ENCODE measurements around the gene ICAM5. TPM values are rescaled to one million over a fixed set of nuclear protein-coding genes. Genes with fewer than 3 reads are reported as not detected.

ICAM5 gene
- total RNA-seq, 2 donors from 2014 or later = 0.78 to 0.83 TPM

DNA sequence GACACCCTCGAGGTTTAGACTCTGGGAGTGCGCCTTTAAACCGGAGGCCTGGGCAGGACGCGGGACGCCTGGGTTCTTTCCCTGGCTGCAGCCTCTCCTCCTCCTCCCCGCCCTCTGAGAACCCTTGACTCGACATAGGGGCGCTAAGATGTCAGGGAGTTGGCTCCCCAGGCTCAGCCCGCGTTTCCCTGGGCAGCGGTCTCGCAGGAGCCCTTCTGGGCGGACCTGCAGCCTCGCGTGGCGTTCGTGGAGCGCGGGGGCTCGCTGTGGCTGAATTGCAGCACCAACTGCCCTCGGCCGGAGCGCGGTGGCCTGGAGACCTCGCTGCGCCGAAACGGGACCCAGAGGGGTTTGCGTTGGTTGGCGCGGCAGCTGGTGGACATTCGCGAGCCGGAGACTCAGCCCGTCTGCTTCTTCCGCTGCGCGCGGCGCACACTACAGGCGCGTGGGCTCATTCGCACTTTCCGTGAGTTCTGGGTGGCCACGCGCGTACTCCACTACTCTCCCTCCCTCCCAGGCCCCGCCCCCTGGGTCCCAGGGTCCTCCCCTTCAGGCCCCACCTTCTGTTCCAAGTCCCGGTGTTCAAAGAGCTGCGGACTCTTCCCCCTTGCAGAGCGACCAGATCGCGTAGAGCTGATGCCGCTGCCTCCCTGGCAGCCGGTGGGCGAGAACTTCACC is 1.3 kb downstream of the ICAM5 start:
- Mint-ChIP-seq H3K4me3 (peak overlapping the region; percentile 87), H3K4me1 (ENCODE audit: low read depth in 2 of 2) (peaks cover 54 to 59% of the 10 kb centered on the region in 2 donors), H3K27me3 (peaks cover 15 to 17% of the 10 kb centered on the region in 2 donors), H3K9me3 (no peaks in the 10 kb centered on the region), H3K36me3 (no peaks in the 10 kb centered on the region), H3K27ac (peak overlapping the region in 1 of 2 donors; percentile 24)
- DNase-seq (ENCODE audit: low spot score) = no peak
- ATAC-seq = peak; percentile 32 to 54

DNA sequence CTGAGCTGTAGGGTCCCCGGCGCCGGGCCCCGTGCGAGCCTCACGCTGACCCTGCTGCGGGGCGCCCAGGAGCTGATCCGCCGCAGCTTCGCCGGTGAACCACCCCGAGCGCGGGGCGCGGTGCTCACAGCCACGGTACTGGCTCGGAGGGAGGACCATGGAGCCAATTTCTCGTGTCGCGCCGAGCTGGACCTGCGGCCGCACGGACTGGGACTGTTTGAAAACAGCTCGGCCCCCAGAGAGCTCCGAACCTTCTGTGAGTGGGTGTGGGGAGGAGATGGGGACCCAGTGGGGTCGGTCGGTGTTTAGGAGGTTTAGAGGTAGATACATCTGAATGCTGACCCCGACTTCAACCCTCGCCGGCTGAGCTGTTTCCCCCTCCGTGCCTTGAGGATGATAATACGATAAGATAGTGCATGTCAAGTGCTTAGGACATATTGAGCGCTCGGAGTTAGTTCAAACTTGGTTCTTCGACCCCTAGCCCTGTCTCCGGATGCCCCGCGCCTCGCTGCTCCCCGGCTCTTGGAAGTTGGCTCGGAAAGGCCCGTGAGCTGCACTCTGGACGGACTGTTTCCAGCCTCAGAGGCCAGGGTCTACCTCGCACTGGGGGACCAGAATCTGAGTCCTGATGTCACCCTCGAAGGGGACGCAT is 1.9 kb downstream of the ICAM5 start:
- no peak for DNase-seq (ENCODE audit: low spot score)
- Mint-ChIP-seq H3K27me3 (peaks cover 15 to 17% of the 10 kb centered on the region in 2 donors), H3K4me1 (ENCODE audit: low read depth in 2 of 2) (peaks cover 50 to 53% of the 10 kb centered on the region in 2 donors), H3K36me3 (no peaks in the 10 kb centered on the region), H3K27ac (peak overlapping the region in 1 of 2 donors; percentile 31), H3K9me3 (no peaks in the 10 kb centered on the region), H3K4me3 (peak overlapping the region; percentile 87)
- ATAC-seq = no peak

DNA sequence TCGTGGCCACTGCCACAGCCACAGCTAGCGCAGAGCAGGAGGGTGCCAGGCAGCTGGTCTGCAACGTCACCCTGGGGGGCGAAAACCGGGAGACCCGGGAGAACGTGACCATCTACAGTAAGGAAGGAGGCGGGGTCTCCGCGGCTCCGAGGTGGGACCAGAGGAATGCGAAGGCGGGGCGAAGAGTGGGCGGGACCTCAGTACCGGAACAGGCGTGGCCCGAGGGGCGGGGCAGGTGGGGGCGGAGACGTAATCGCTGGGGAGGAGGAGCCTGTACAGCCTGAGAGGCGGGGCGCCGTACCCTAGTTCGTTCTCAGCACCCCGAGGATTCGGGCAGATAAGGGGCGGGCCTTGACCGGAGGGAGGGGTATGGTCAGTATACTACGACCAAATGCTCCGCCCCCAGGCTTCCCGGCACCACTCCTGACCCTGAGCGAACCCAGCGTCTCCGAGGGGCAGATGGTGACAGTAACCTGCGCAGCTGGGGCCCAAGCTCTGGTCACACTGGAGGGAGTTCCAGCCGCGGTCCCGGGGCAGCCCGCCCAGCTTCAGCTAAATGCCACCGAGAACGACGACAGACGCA is 2.5 kb downstream of the ICAM5 start:
- peaks cover 45 to 51% of the 10 kb centered on the region in 2 donors for H3K4me1 Mint-ChIP-seq (ENCODE audit: low read depth in 2 of 2)
- DNase-seq (ENCODE audit: low spot score) (peak; percentile 86), ATAC-seq (peak; percentile 74 to 82)
- no peaks in the 10 kb centered on the region for H3K9me3 Mint-ChIP-seq
- peaks cover 15 to 17% of the 10 kb centered on the region in 2 donors for H3K27me3 Mint-ChIP-seq
- H3K36me3 Mint-ChIP-seq = no peaks in the 10 kb centered on the region
- peak overlapping the region; percentile 87 for H3K4me3 Mint-ChIP-seq
- peak overlapping the region in 1 of 2 donors; percentile 32 for H3K27ac Mint-ChIP-seq

DNA sequence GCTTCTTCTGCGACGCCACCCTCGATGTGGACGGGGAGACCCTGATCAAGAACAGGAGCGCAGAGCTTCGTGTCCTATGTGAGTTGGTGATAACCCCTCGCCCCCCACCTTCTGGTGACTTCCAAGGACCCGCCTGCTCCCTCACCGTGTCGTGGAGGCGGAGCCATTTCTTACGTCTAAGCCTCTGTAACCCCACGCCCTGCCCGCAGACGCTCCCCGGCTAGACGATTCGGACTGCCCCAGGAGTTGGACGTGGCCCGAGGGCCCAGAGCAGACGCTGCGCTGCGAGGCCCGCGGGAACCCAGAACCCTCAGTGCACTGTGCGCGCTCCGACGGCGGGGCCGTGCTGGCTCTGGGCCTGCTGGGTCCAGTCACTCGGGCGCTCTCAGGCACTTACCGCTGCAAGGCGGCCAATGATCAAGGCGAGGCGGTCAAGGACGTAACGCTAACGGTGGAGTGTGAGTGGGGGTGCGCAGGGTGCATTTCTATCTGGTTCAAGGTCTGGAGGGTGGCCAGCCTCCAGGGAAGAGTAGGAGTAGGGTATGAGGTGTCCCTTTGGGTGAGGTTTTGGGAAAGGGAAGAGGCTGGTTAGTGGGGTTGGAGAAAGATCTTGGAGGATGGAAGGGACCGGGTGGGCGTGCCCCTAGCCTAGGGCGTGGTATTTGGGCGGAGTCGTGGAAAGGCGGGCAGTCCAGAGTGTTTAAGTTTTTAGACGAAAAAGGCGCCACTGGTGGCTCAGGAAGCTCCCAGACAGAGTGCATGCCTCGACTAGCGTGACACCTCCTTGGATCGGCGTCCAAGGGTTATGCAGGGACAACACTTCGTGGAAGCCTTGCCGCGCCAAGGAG is 3.3 kb downstream of the ICAM5 start:
- DNase-seq (ENCODE audit: low spot score) (no peak), ATAC-seq (no peak)
- peaks cover 15 to 17% of the 10 kb centered on the region in 2 donors for H3K27me3 Mint-ChIP-seq
- peaks cover 44 to 45% of the 10 kb centered on the region in 2 donors for H3K4me1 Mint-ChIP-seq (ENCODE audit: low read depth in 2 of 2)
- peak overlapping the region; percentile 87 for H3K4me3 Mint-ChIP-seq
- peak overlapping the region; percentile 32 to 76 for H3K27ac Mint-ChIP-seq
- H3K9me3 Mint-ChIP-seq = no peaks in the 10 kb centered on the region
- H3K36me3 Mint-ChIP-seq = no peaks in the 10 kb centered on the region

DNA sequence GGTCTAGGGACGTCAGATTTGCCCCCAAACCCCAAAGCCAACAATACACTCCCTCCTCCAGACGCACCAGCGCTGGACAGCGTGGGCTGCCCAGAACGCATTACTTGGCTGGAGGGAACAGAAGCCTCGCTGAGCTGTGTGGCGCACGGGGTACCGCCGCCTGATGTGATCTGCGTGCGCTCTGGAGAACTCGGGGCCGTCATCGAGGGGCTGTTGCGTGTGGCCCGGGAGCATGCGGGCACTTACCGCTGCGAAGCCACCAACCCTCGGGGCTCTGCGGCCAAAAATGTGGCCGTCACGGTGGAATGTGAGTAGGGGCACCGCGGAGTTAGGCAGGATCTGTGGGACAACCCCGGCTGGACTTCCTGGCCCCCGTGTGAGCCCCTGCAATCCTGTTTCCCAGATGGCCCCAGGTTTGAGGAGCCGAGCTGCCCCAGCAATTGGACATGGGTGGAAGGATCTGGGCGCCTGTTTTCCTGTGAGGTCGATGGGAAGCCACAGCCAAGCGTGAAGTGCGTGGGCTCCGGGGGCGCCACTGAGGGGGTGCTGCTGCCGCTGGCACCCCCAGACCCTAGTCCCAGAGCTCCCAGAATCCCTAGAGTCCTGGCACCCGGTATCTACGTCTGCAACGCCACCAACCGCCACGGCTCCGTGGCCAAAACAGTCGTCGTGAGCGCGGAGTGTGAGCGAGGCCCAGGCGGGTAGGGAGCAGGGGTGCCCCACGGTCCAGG is 4.0 kb downstream of the ICAM5 start:
- DNase-seq (ENCODE audit: low spot score) (no peak), ATAC-seq (no peak)
- Mint-ChIP-seq H3K27ac (peak overlapping the region; percentile 32 to 76), H3K4me3 (peak overlapping the region; percentile 87), H3K9me3 (no peaks in the 10 kb centered on the region), H3K4me1 (ENCODE audit: low read depth in 2 of 2) (peaks cover 38 to 41% of the 10 kb centered on the region in 2 donors), H3K36me3 (no peaks in the 10 kb centered on the region), H3K27me3 (peaks cover 15 to 17% of the 10 kb centered on the region in 2 donors)

DNA sequence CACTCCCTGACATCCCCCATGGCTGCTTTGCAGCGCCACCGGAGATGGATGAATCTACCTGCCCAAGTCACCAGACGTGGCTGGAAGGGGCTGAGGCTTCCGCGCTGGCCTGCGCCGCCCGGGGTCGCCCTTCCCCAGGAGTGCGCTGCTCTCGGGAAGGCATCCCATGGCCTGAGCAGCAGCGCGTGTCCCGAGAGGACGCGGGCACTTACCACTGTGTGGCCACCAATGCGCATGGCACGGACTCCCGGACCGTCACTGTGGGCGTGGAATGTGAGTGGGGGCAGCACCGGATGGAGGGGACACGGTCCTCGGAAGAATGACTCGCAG is 4.6 kb downstream of the ICAM5 start:
- DNase-seq (ENCODE audit: low spot score) (no peak), ATAC-seq (no peak)
- H3K27me3 Mint-ChIP-seq = peaks cover 15 to 17% of the 10 kb centered on the region in 2 donors
- peaks cover 37 to 39% of the 10 kb centered on the region in 2 donors for H3K4me1 Mint-ChIP-seq (ENCODE audit: low read depth in 2 of 2)
- no peaks in the 10 kb centered on the region for H3K36me3 Mint-ChIP-seq
- no peaks in the 10 kb centered on the region for H3K9me3 Mint-ChIP-seq
- H3K27ac Mint-ChIP-seq = no peak overlapping the region
- peak overlapping the region; percentile 30 for H3K4me3 Mint-ChIP-seq

DNA sequence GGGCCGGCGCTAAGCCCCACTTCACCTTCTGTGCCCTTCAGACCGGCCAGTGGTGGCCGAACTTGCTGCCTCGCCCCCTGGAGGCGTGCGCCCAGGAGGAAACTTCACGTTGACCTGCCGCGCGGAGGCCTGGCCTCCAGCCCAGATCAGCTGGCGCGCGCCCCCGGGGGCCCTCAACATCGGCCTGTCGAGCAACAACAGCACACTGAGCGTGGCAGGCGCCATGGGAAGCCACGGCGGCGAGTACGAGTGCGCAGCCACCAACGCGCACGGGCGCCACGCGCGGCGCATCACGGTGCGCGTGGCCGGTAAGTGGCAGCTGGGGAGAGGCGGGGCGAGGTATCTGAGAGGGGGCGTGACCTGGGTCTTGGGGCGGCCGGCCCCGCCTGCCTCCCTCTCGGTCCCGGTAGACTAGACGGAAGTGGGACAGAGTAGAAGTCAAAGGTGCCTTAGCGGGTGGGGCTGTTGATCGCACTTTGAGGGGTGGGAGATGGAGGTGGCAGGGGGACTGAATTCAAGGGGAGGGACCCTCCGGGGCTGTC is 5.6 kb downstream of the ICAM5 start:
- peak; percentile 82 for DNase-seq (ENCODE audit: low spot score)
- Mint-ChIP-seq H3K4me3 (peak overlapping the region; percentile 80), H3K36me3 (no peaks in the 10 kb centered on the region), H3K27me3 (peaks cover 12 to 13% of the 10 kb centered on the region in 2 donors), H3K27ac (peak overlapping the region in 1 of 2 donors; percentile 82), H3K9me3 (no peaks in the 10 kb centered on the region), H3K4me1 (ENCODE audit: low read depth in 2 of 2) (peaks cover 35 to 38% of the 10 kb centered on the region in 2 donors)
- peak; percentile 82 to 84 for ATAC-seq

DNA sequence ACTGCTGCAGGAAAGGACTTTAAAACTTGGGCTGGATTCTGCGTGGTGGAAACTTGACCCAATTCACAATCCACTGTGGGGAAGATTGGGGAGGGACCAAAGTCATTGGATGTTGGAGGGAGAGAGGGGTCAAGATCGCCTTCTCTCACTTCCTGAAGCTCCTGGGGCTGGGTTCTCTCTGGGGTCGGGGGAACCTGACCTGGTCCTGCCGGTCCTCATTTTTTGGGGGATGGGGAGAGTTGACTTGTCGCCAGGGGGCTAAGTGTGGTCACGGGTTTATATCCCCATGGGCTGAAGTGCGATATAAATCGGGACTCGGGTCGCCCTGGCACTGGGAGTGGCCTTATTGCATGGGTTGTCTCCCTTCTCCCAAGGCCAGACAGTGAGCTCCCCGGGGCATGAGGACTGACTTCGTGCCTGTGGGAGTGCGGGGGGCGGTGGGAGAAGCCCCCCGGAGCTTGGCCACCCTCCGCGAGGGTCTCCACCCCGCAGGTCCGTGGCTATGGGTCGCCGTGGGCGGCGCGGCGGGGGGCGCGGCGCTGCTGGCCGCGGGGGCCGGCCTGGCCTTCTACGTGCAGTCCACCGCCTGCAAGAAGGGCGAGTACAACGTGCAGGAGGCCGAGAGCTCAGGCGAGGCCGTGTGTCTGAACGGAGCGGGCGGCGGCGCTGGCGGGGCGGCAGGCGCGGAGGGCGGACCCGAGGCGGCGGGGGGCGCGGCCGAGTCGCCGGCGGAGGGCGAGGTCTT is 6.3 kb downstream of the ICAM5 start:
- Mint-ChIP-seq H3K27ac (peak overlapping the region in 1 of 2 donors; percentile 82), H3K4me3 (peak overlapping the region; percentile 80), H3K36me3 (no peaks in the 10 kb centered on the region), H3K27me3 (peaks cover 8% of the 10 kb centered on the region in 2 donors), H3K9me3 (no peaks in the 10 kb centered on the region), H3K4me1 (ENCODE audit: low read depth in 2 of 2) (peaks cover 29 to 31% of the 10 kb centered on the region in 2 donors)
- ATAC-seq (no peak), DNase-seq (ENCODE audit: low spot score) (no peak)

DNA sequence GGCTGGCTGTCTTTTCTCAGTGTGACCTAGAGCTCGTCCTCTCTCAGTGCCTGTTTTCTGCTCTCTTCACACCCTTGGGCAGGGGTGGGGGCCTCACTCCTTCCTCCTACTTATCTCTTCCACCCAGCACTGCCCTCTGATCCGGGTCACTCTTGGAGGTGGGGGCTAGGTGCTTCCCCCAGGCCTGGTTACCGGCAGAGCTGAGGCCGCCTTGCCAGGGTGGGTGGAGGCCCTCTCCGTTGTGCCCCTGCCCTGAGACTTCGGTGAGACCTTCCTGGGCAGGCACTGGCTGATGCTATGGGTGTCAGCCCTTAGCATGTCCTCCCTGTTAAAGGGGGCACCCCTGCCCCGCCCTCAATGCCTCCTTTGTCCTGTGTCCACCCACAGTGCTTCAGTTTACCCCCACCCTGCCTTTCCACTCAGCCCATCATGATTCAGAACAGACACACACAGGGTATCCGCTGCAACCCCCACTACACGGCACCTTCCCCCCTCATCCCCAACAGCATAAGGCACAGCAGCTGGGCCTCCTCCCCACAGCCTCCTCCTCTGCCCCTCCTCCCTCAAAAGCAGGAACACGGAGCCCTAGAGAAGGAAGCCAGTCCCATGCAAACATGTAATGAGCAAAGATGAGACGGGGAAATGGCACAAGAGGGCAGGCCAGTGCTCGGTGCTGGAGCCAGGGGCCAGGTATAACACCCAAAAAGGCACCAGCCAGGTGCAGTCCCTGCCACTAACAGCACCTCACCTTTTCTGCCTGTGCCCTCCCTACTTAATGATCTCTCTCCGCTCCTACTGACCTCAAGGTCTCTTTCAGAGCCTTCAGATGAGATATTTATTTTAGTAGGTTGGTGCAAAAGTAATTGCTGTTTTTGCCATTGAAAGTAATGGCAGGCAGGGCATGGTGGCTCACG is 10.1 kb downstream of the ICAM5 start:
- Mint-ChIP-seq H3K4me3 (no peak overlapping the region), H3K9me3 (no peaks in the 10 kb centered on the region), H3K27ac (no peak overlapping the region), H3K36me3 (no peaks in the 10 kb centered on the region), H3K27me3 (no peaks in the 10 kb centered on the region), H3K4me1 (ENCODE audit: low read depth in 2 of 2) (peaks cover 6 to 11% of the 10 kb centered on the region in 2 donors)
- no peak for ATAC-seq
- DNase-seq (ENCODE audit: low spot score) = no peak

DNA sequence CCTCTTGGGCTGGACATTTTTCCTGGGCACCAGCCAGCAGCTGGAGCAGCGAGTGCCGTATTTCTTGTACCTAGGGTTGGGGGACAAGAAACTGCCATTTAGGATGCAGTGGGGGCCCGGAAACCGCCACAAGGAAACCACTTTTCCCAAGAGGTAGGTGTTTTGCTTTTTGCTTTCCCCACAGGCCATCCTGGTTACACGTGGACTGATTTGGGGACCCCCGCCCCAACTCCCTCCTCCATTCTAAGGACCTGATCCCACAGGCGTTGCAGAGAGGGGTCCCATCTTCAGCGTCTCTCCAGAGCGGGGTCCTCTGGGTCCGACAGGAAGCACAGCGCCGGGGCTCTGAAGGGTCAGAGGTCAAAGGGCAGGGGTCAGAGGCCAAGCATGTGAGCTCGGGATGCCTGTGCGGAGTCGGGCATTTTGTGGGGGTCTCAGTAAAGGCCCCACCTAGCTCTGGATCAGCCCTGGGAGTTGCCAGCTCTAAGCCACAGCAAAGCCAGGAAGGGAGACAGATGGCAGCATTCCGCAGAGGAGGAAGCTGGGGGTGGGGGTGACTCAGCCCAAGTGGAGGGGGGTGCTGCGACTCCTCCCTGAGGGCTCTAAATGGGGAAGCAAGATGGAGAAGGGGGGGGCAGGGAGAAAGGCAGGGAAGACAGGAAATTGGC is 15.5 kb downstream of the ICAM5 start:
- no peak for ATAC-seq
- no peak for DNase-seq (ENCODE audit: low spot score)

DNA sequence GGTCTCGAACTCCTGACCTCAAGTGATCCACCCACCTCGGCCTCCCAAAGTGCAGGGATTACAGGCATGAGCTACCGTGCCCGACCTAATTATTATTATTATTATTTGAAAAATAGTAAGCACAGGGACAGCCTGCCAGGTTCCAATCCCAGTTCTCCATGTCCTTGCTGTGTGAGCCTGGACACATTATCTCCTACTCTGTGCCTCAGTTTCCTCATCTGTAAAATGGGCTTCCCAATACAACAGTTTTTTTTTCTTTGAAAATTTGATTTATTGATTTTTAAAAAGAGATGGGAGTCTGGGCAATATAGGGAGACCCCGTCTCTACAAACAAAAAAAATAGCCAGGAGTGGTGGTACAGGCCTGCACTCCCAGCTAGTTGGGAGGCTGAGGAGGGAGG is 16.6 kb downstream of the ICAM5 start:
- H3K27me3 Mint-ChIP-seq = no peaks in the 10 kb centered on the region
- no peak for DNase-seq (ENCODE audit: low spot score)
- ATAC-seq = no peak
- no peaks in the 10 kb centered on the region for H3K4me1 Mint-ChIP-seq (ENCODE audit: low read depth in 2 of 2)
- H3K4me3 Mint-ChIP-seq = no peak overlapping the region
- H3K27ac Mint-ChIP-seq = no peak overlapping the region
- H3K9me3 Mint-ChIP-seq = no peaks in the 10 kb centered on the region
- no peaks in the 10 kb centered on the region for H3K36me3 Mint-ChIP-seq

More for the DNA sequence above, 15.5 kb downstream of the ICAM5 start:
- Mint-ChIP-seq H3K27me3 (no peaks in the 10 kb centered on the region), H3K27ac (no peak overlapping the region), H3K4me1 (ENCODE audit: low read depth in 2 of 2) (no peaks in the 10 kb centered on the region), H3K9me3 (no peaks in the 10 kb centered on the region), H3K36me3 (no peaks in the 10 kb centered on the region), H3K4me3 (no peak overlapping the region)

All from natural killer cell treated with Interleukin-12 subunit alpha and Interleukin-12 subunit beta and Interleukin-15 and Interleukin-18, amount 100 ng/mL, for 72 hours (primary cell).